Endothelial cell of umbilical vein (primary cell): ENCODE data around the gene NDUFB5. TPM values are rescaled to one million over a fixed set of nuclear protein-coding genes. Genes with fewer than 3 reads are reported as not detected.

ENCODE experiments used
- BruUV-seq: library from RNA; stranded (reverse); fragments of 400-500 nt; replicated peaks from 2 replicates; lab custom pipeline; 2021; lab: Mats Ljungman, UMichigan
- CTCF ChIA-PET: fragments of 300-600, 350-600 bp; sonication (Branson Sonifier 250); formaldehyde crosslinking; loops from one replicate; lab custom pipeline; 2021; ENCODE audit warnings: antibody characterized with exemption, inconsistent platforms; lab: Charles Lee
- POLR2A ChIA-PET: fragments of 300-600, 350-600 bp; sonication (Branson Sonifier 250); formaldehyde crosslinking; loops from one replicate; lab custom pipeline; 2021; ENCODE audit warnings: antibody characterized with exemption, inconsistent platforms; lab: Charles Lee
- DNase-seq: peaks from one replicate; pipeline ENCODE4 v3.0.0-alpha.2; 2011; ENCODE audit warnings: low read depth, low spot score
- FAIRE-seq: peaks from 2 replicates; lab custom pipeline; 2011; peaks lifted over from hg19 to GRCh38; lab: Jason Lieb, UNC
- H2AFZ ChIP-seq: 2 replicates; pipeline ENCODE4 v1.6.0; 2012; ENCODE audit warnings: low read depth, low read length, control low read depth, inconsistent platforms
- H3K27ac ChIP-seq: 2 replicates; pipeline ENCODE4 v1.5.1; 2011; ENCODE audit warnings: low read depth, mild to moderate bottlenecking, control low read depth, low read length, moderate library complexity; ENCODE audit not compliant: insufficient read depth
- H3K27me3 ChIP-seq, 2 experiments: 2 replicates each; pipeline versions ENCODE4 v1.6.0 to v1.6.1; 2011; ENCODE audit warnings: low read length in 2 of 2, mixed read lengths in 1 of 2; ENCODE audit not compliant: control insufficient read depth in 2 of 2, insufficient read depth in 2 of 2
- H3K36me3 ChIP-seq, 2 experiments: 2 replicates in 1 of 2; 3 replicates in 1 of 2; pipeline ENCODE4 v1.5.1; 2011; ENCODE audit warnings: low read length in 2 of 2, mild to moderate bottlenecking in 1 of 2, moderate library complexity in 1 of 2; ENCODE audit not compliant: control insufficient read depth in 2 of 2, insufficient read depth in 2 of 2; ENCODE audit errors: extremely low read depth in 1 of 2
- H3K4me1 ChIP-seq: 3 replicates; pipeline ENCODE4 v1.5.1; 2011; ENCODE audit warnings: mild to moderate bottlenecking, low read length; ENCODE audit not compliant: control insufficient read depth, insufficient read depth; ENCODE audit errors: extremely low read depth
- H3K4me2 ChIP-seq: 2 replicates; pipeline ENCODE4 v1.6.1; 2011; ENCODE audit warnings: low read length, control low read depth, mixed read lengths; ENCODE audit not compliant: insufficient read depth
- H3K4me3 ChIP-seq, 3 experiments: fragments of 200-600 bp in 1 of 3; sonication (generic), shearing (Covaris generic) in 1 of 3; replicated peaks in 1 of 3; 2 replicates each; pipeline ENCODE4 v1.5.1; 2011 to 2016; ENCODE audit warnings: control low read depth in 3 of 3, low read length in 3 of 3, mild to moderate bottlenecking in 2 of 3, inconsistent platforms in 1 of 3, low read depth in 1 of 3, moderate library complexity in 1 of 3; ENCODE audit not compliant: insufficient read depth in 1 of 3
- H3K79me2 ChIP-seq: 2 replicates; pipeline ENCODE4 v1.6.0; 2012; ENCODE audit warnings: low read length, inconsistent platforms; ENCODE audit not compliant: control insufficient read depth, insufficient read depth
- H3K9ac ChIP-seq: replicated peaks from 2 replicates; pipeline ENCODE3; 2011; ENCODE audit warnings: low read length, control low read depth; ENCODE audit not compliant: insufficient read depth; ENCODE audit errors: extremely low read depth
- H3K9me1 ChIP-seq: replicated peaks from 3 replicates; pipeline ENCODE4 v1.6.0; 2011; ENCODE audit warnings: mild to moderate bottlenecking, low read length; ENCODE audit not compliant: control insufficient read depth, insufficient read depth; ENCODE audit errors: extremely low read depth
- H3K9me3 ChIP-seq: replicated peaks from 2 replicates; pipeline ENCODE4 v1.5.1; 2012; ENCODE audit warnings: low read length, inconsistent platforms; ENCODE audit not compliant: control insufficient read depth, insufficient read depth
- H4K20me1 ChIP-seq: replicated peaks from 2 replicates; pipeline ENCODE3; 2011; ENCODE audit warnings: mild to moderate bottlenecking, low read length; ENCODE audit not compliant: control insufficient read depth, insufficient read depth; ENCODE audit errors: extremely low read depth
- EZH2 ChIP-seq: IDR thresholded peaks from 2 replicates; pipeline ENCODE4 v1.6.1; 2012; ENCODE audit warnings: borderline replicate concordance, low read depth, mild to moderate bottlenecking, moderate library complexity, low read length, inconsistent platforms; ENCODE audit not compliant: severe bottlenecking
- FOS ChIP-seq: IDR thresholded peaks from 2 replicates; pipeline ENCODE4 v1.6.1; 2011; ENCODE audit warnings: mild to moderate bottlenecking, low read length, moderate library complexity, borderline replicate concordance; ENCODE audit not compliant: insufficient read depth
- GATA2 ChIP-seq: IDR thresholded peaks from 2 replicates; pipeline ENCODE4 v1.7.0; 2011; ENCODE audit warnings: low read depth, mild to moderate bottlenecking, moderate library complexity, mixed read lengths, low read length; ENCODE audit not compliant: insufficient read length, insufficient read depth
- JUN ChIP-seq: IDR thresholded peaks from 2 replicates; pipeline ENCODE4 v1.6.1; 2011; ENCODE audit warnings: borderline replicate concordance, low read depth; ENCODE audit not compliant: insufficient read length, insufficient read depth
- MAX ChIP-seq: IDR thresholded peaks from 2 replicates; pipeline ENCODE4 v1.6.1; 2011; ENCODE audit not compliant: insufficient read depth, insufficient read length
- MYC ChIP-seq: IDR thresholded peaks from one replicate; pipeline ENCODE4 v1.6.1; 2011; ENCODE audit warnings: mild to moderate bottlenecking, low read depth, low read length
- POLR2A ChIP-seq: IDR thresholded peaks from 2 replicates; pipeline ENCODE4 v1.6.1; 2012; ENCODE audit warnings: low read depth, mild to moderate bottlenecking, control low read depth, low read length
- POLR2AphosphoS5 ChIP-seq: IDR thresholded peaks from 2 replicates; pipeline ENCODE4 v1.6.1; 2012; ENCODE audit warnings: low read depth, mild to moderate bottlenecking, control low read depth, low read length, moderate library complexity; ENCODE audit not compliant: insufficient read depth
- dilution Hi-C: fragments of 300-500 bp; cut with MboI; formaldehyde crosslinking; loops from one replicate; pipeline ENCODE4 v1.15.0; 2019; ENCODE audit warnings: low sequenced_read_pairs; ENCODE audit not compliant: extremely low pct_ligation_motif_present
- intact Hi-C: fragments of 100-400 bp; cut with micrococcal nuclease; formaldehyde crosslinking; loops from one replicate; pipeline ENCODE4 v1.10.0; 2022
- polyA plus RNA-seq, 4 experiments: library from polyadenylated mRNA; depleted of rRNA in 3 of 4; stranded (reverse) in 3 of 4; unstranded in 1 of 4; fragments of >200 nt; gene quantifications; 2 replicates each; pipeline versions ENCODE4 v1.2.1 to v1.2.3, GENCODE V29; 2011 to 2012; ENCODE audit warnings: missing spikeins in 1 of 4
- total RNA-seq: library from RNA; stranded (reverse); gene quantifications from 2 replicates; pipeline ENCODE4 v1.2.3, GENCODE V29; 2021
- TF ChIP-seq, protein P1 (sequence below), 2 donors: IDR thresholded peaks; 1 replicate in 1 of 2; 2 replicates in 1 of 2; pipeline ENCODE4 v1.5.1; 2011; ENCODE audit warnings: low read length in 2 of 2, mild to moderate bottlenecking in 2 of 2, moderate library complexity in 2 of 2, control low read depth in 1 of 2, inconsistent platforms in 1 of 2, low read depth in 1 of 2; ENCODE audit not compliant: insufficient read depth in 1 of 2; ENCODE audit errors: extremely low read depth in 1 of 2

NDUFB5 gene
- total and polyA plus RNA-seq, 2 donors (not counting 3 experiments of a cell fraction or from before 2014, with no cell fraction given): 48.2 to 74.9 TPM

GRCh38 chr3:179590669-179591068 is 13.9 kb upstream of the NDUFB5 start:
- dilution Hi-C loops: no loop called here
- Histone ChIP-seq H3K9me1 (no peaks in the 10 kb centered on the region), H3K79me2 (no peaks in the 10 kb centered on the region), H3K4me1 (no peaks in the 10 kb centered on the region), H2AFZ (no peak overlapping the region), H4K20me1 (no peaks in the 10 kb centered on the region), H3K27me3 (no peaks in the 10 kb centered on the region), H3K9ac (no peak overlapping the region), H3K9me3 (no peaks in the 10 kb centered on the region), H3K36me3 (peaks cover 6 to 40% of the 10 kb centered on the region in 2 experiments), H3K4me2 (no peak overlapping the region), H3K27ac (no peak overlapping the region), H3K4me3 (no peak overlapping the region)
- no TSS peak for BruUV-seq
- intact Hi-C loops: no loop called here
- CTCF ChIA-PET: interaction anchor here (0.6 to 0.8 kb wide), 2 partner anchors 59 to 161 kb away, joined by 3 read pairs; no protein-coding TSS in a partner anchor
- TF ChIP-seq GATA2 (no peak), POLR2A (no peak), JUN (no peak), MAX (no peak), FOS (no peak), MYC (no peak), POLR2AphosphoS5 (no peak), EZH2 (no peak)
- TF ChIP-seq, protein P1, sequence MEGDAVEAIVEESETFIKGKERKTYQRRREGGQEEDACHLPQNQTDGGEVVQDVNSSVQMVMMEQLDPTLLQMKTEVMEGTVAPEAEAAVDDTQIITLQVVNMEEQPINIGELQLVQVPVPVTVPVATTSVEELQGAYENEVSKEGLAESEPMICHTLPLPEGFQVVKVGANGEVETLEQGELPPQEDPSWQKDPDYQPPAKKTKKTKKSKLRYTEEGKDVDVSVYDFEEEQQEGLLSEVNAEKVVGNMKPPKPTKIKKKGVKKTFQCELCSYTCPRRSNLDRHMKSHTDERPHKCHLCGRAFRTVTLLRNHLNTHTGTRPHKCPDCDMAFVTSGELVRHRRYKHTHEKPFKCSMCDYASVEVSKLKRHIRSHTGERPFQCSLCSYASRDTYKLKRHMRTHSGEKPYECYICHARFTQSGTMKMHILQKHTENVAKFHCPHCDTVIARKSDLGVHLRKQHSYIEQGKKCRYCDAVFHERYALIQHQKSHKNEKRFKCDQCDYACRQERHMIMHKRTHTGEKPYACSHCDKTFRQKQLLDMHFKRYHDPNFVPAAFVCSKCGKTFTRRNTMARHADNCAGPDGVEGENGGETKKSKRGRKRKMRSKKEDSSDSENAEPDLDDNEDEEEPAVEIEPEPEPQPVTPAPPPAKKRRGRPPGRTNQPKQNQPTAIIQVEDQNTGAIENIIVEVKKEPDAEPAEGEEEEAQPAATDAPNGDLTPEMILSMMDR (IDR thresholded peaks at IDR 0.05; ENCODE audit: extremely low read depth in 1 of 2, insufficient read depth in 1 of 2, low read depth in 1 of 2, low read length in 2 of 2): no peak
- DNase-seq (no peak), FAIRE-seq (no peak)
- POLR2A ChIA-PET: no interaction called here
